Endothelial cell of umbilical vein (primary cell): ENCODE results near the gene BLOC1S2. TPM values are rescaled to one million over a fixed set of nuclear protein-coding genes. Genes with fewer than 3 reads are reported as not detected.

Experiments used
- Bru-seq: library from RNA; stranded (reverse); fragments of 400-500 nt; gene quantifications from one replicate; lab custom pipeline; 2021; lab: Mats Ljungman, UMichigan
- BruChase-seq, 2 experiments: library from RNA; stranded (reverse); fragments of 400-500 nt; gene quantifications; one replicate each; lab custom pipeline; 2021; lab: Mats Ljungman, UMichigan
- BruUV-seq: library from RNA; stranded (reverse); fragments of 400-500 nt; replicated peaks from 2 replicates; lab custom pipeline; 2021; lab: Mats Ljungman, UMichigan
- CTCF ChIA-PET: fragments of 300-600, 350-600 bp; sonication (Branson Sonifier 250); formaldehyde crosslinking; loops from one replicate; lab custom pipeline; 2021; ENCODE audit warnings: antibody characterized with exemption, inconsistent platforms; lab: Charles Lee
- POLR2A ChIA-PET: fragments of 300-600, 350-600 bp; sonication (Branson Sonifier 250); formaldehyde crosslinking; loops from one replicate; lab custom pipeline; 2021; ENCODE audit warnings: antibody characterized with exemption, inconsistent platforms; lab: Charles Lee
- DNase-seq: peaks from one replicate; pipeline ENCODE4 v3.0.0-alpha.2; 2011; ENCODE audit warnings: low read depth, low spot score
- FAIRE-seq: peaks from 2 replicates; lab custom pipeline; 2011; peaks lifted over from hg19 to GRCh38; lab: Jason Lieb, UNC
- H2AFZ ChIP-seq: 2 replicates; pipeline ENCODE4 v1.6.0; 2012; ENCODE audit warnings: low read depth, low read length, control low read depth, inconsistent platforms
- H3K27ac ChIP-seq: 2 replicates; pipeline ENCODE4 v1.5.1; 2011; ENCODE audit warnings: low read depth, mild to moderate bottlenecking, control low read depth, low read length, moderate library complexity; ENCODE audit not compliant: insufficient read depth
- H3K27me3 ChIP-seq, 2 experiments: 2 replicates each; pipeline versions ENCODE4 v1.6.0 to v1.6.1; 2011; ENCODE audit warnings: low read length in 2 of 2, mixed read lengths in 1 of 2; ENCODE audit not compliant: control insufficient read depth in 2 of 2, insufficient read depth in 2 of 2
- H3K36me3 ChIP-seq, 2 experiments: 2 replicates in 1 of 2; 3 replicates in 1 of 2; pipeline ENCODE4 v1.5.1; 2011; ENCODE audit warnings: low read length in 2 of 2, mild to moderate bottlenecking in 1 of 2, moderate library complexity in 1 of 2; ENCODE audit not compliant: control insufficient read depth in 2 of 2, insufficient read depth in 2 of 2; ENCODE audit errors: extremely low read depth in 1 of 2
- H3K4me1 ChIP-seq: 3 replicates; pipeline ENCODE4 v1.5.1; 2011; ENCODE audit warnings: mild to moderate bottlenecking, low read length; ENCODE audit not compliant: control insufficient read depth, insufficient read depth; ENCODE audit errors: extremely low read depth
- H3K4me2 ChIP-seq: 2 replicates; pipeline ENCODE4 v1.6.1; 2011; ENCODE audit warnings: low read length, control low read depth, mixed read lengths; ENCODE audit not compliant: insufficient read depth
- H3K4me3 ChIP-seq, 3 experiments: fragments of 200-600 bp in 1 of 3; sonication (generic), shearing (Covaris generic) in 1 of 3; replicated peaks in 1 of 3; 2 replicates each; pipeline ENCODE4 v1.5.1; 2011 to 2016; ENCODE audit warnings: control low read depth in 3 of 3, low read length in 3 of 3, mild to moderate bottlenecking in 2 of 3, inconsistent platforms in 1 of 3, low read depth in 1 of 3, moderate library complexity in 1 of 3; ENCODE audit not compliant: insufficient read depth in 1 of 3
- H3K79me2 ChIP-seq: 2 replicates; pipeline ENCODE4 v1.6.0; 2012; ENCODE audit warnings: low read length, inconsistent platforms; ENCODE audit not compliant: control insufficient read depth, insufficient read depth
- H3K9ac ChIP-seq: replicated peaks from 2 replicates; pipeline ENCODE3; 2011; ENCODE audit warnings: low read length, control low read depth; ENCODE audit not compliant: insufficient read depth; ENCODE audit errors: extremely low read depth
- H3K9me1 ChIP-seq: replicated peaks from 3 replicates; pipeline ENCODE4 v1.6.0; 2011; ENCODE audit warnings: mild to moderate bottlenecking, low read length; ENCODE audit not compliant: control insufficient read depth, insufficient read depth; ENCODE audit errors: extremely low read depth
- H3K9me3 ChIP-seq: replicated peaks from 2 replicates; pipeline ENCODE4 v1.5.1; 2012; ENCODE audit warnings: low read length, inconsistent platforms; ENCODE audit not compliant: control insufficient read depth, insufficient read depth
- H4K20me1 ChIP-seq: replicated peaks from 2 replicates; pipeline ENCODE3; 2011; ENCODE audit warnings: mild to moderate bottlenecking, low read length; ENCODE audit not compliant: control insufficient read depth, insufficient read depth; ENCODE audit errors: extremely low read depth
- CTCF ChIP-seq, 2 donors: IDR thresholded peaks; 1 replicate in 1 of 2; 2 replicates in 1 of 2; pipeline ENCODE4 v1.5.1; 2011; ENCODE audit warnings: low read length in 2 of 2, mild to moderate bottlenecking in 2 of 2, moderate library complexity in 2 of 2, control low read depth in 1 of 2, inconsistent platforms in 1 of 2, low read depth in 1 of 2; ENCODE audit not compliant: insufficient read depth in 1 of 2; ENCODE audit errors: extremely low read depth in 1 of 2
- EZH2 ChIP-seq: IDR thresholded peaks from 2 replicates; pipeline ENCODE4 v1.6.1; 2012; ENCODE audit warnings: borderline replicate concordance, low read depth, mild to moderate bottlenecking, moderate library complexity, low read length, inconsistent platforms; ENCODE audit not compliant: severe bottlenecking
- POLR2A ChIP-seq: IDR thresholded peaks from 2 replicates; pipeline ENCODE4 v1.6.1; 2012; ENCODE audit warnings: low read depth, mild to moderate bottlenecking, control low read depth, low read length
- POLR2AphosphoS5 ChIP-seq: IDR thresholded peaks from 2 replicates; pipeline ENCODE4 v1.6.1; 2012; ENCODE audit warnings: low read depth, mild to moderate bottlenecking, control low read depth, low read length, moderate library complexity; ENCODE audit not compliant: insufficient read depth
- dilution Hi-C: fragments of 300-500 bp; cut with MboI; formaldehyde crosslinking; loops from one replicate; pipeline ENCODE4 v1.15.0; 2019; ENCODE audit warnings: low sequenced_read_pairs; ENCODE audit not compliant: extremely low pct_ligation_motif_present
- intact Hi-C: fragments of 100-400 bp; cut with micrococcal nuclease; formaldehyde crosslinking; loops from one replicate; pipeline ENCODE4 v1.10.0; 2022
- long read RNA-seq: library from polyadenylated mRNA; stranded (forward); transcript quantifications from one replicate; pipeline ENCODE4 v2.0.0, GENCODE V29; 2021
- polyA minus RNA-seq, 3 experiments: library from RNA; depleted of rRNA, polyadenylated mRNA; stranded (reverse); fragments of >200 nt; gene quantifications; 1 replicate in 1 of 3; 2 replicates in 2 of 3; pipeline ENCODE4 v1.2.3, GENCODE V29; 2011
- polyA plus RNA-seq, 4 experiments: library from polyadenylated mRNA; depleted of rRNA in 3 of 4; stranded (reverse) in 3 of 4; unstranded in 1 of 4; fragments of >200 nt; gene quantifications; 2 replicates each; pipeline versions ENCODE4 v1.2.1 to v1.2.3, GENCODE V29; 2011 to 2012; ENCODE audit warnings: missing spikeins in 1 of 4
- total RNA-seq: library from RNA; stranded (reverse); gene quantifications from 2 replicates; pipeline ENCODE4 v1.2.3, GENCODE V29; 2021

BLOC1S2 gene
- total RNA-seq: 45.9 and 54.0 TPM in 2 replicates
- 12.0 and 18.7 TPM in 2 replicates for polyA plus RNA-seq
- 27.4 and 29.6 TPM in 2 replicates for polyA plus RNA-seq (2011; cell fraction: cytosol; rRNA removed)
- 12.3 and 16.1 TPM in 2 replicates for polyA plus RNA-seq (2011; cell fraction: nucleus; rRNA removed)
- 71.8 and 98.3 TPM in 2 replicates for polyA plus RNA-seq (2012)
- 8.8 and 9.4 TPM in 2 replicates for polyA minus RNA-seq
- polyA minus RNA-seq (2011; cell fraction: cytosol; rRNA and poly(A)+ RNA removed): 11.4 TPM
- polyA minus RNA-seq (2011; cell fraction: nucleus; rRNA and poly(A)+ RNA removed): 3.6 and 7.4 TPM in 2 replicates
- percentile 82 among the genes with signal in this experiment for Bru-seq, nascent RNA
- percentile 94 among the genes with signal in this experiment for BruChase-seq, experiment 1, labeled RNA remaining after a 6-hour chase
- percentile 93 among the genes with signal in this experiment for BruChase-seq, experiment 2, labeled RNA remaining after a 2-hour chase
- long read RNA-seq, transcript BLOC1S2-203 (4 exons, 2,024 nt): minor isoform, 21 of 217 reads
- long read RNA-seq, transcript BLOC1S2-202 (5 exons, 1,249 nt): major isoform, 174 of 217 reads
- long read RNA-seq, partial matches to known transcripts: 4 of 217 reads
- long read RNA-seq, other reads (novel, unspliced or antisense): 16 of 217 reads

- FAIRE-seq: peak; percentile 90
- dilution Hi-C loops (no loop called here), intact Hi-C loops (loop anchor here (2.0 to 5.0 kb wide), 3 partner anchors 20 to 626 kb away; partner anchors contain the start of genes CWF19L1, SCD and SLF2)
- peak; percentile 90 for DNase-seq
- Histone ChIP-seq H3K4me3 (peak within 1 kb of the TSS; percentile 8 to 84 (median 75)), H3K79me2 (peaks cover 43% of the 10 kb centered on the region), H4K20me1 (no peaks in the 10 kb centered on the region), H3K9me3 (no peaks in the 10 kb centered on the region), H3K9ac (peak within 1 kb of the TSS; percentile 57), H3K36me3 (peaks cover 0 to 3% of the 10 kb centered on the region in 2 experiments), H3K4me2 (peak within 1 kb of the TSS; percentile 68), H2AFZ (peak within 1 kb of the TSS; percentile 73), H3K27me3 (peaks cover 3 to 7% of the 10 kb centered on the region in 2 experiments), H3K4me1 (peaks cover 14% of the 10 kb centered on the region), H3K27ac (peak within 1 kb of the TSS; percentile 44), H3K9me1 (no peaks in the 10 kb centered on the region)
- TF ChIP-seq POLR2AphosphoS5 (peak; percentile 90), EZH2 (no peak), CTCF (IDR thresholded peaks at IDR 0.05; ENCODE audit: extremely low read depth in 1 of 2, insufficient read depth in 1 of 2, low read depth in 1 of 2, low read length in 2 of 2) (peak in 1 of 2 donors; percentile 8), POLR2A (peak; percentile 90)
- BruUV-seq: no TSS peak
- CTCF ChIA-PET: interaction anchor here (1.0 to 1.8 kb wide), 3 partner anchors 17 to 438 kb away, joined by 3 to 6 read pairs (median 5); no protein-coding TSS in a partner anchor
- POLR2A ChIA-PET: interaction anchor here (0.6 to 1.6 kb wide), 2 partner anchors 249 to 368 kb away, joined by 4 to 7 read pairs; partner anchors contain the start of gene HIF1AN
Measured at GRCh38 chr10:100286051-100287033, at the start of gene BLOC1S2. BLOC1S2 (minus strand) TSS chr10:100286680; CDS start chr10:100286659, 21 bp downstream.
